ENCODE data around the gene SIK2. TPM values are rescaled to one million over a fixed set of nuclear protein-coding genes. Genes with fewer than 3 reads are reported as not detected.
A peak's percentile ranks its signal among the peaks of the same experiment; 100 is the strongest.
"Not testable (repeated sequence)": the region's sequence is repeated elsewhere in the genome, so short reads cannot be mapped to it uniquely, and the experiment has no call there.

The SIK2 gene
- total and polyA plus RNA-seq, 9 of the 15 experiments (the other 6 are each of a cell fraction or from before 2014, with no cell fraction given): 0.74 to 11.6 (median 3.8) TPM

DNA sequence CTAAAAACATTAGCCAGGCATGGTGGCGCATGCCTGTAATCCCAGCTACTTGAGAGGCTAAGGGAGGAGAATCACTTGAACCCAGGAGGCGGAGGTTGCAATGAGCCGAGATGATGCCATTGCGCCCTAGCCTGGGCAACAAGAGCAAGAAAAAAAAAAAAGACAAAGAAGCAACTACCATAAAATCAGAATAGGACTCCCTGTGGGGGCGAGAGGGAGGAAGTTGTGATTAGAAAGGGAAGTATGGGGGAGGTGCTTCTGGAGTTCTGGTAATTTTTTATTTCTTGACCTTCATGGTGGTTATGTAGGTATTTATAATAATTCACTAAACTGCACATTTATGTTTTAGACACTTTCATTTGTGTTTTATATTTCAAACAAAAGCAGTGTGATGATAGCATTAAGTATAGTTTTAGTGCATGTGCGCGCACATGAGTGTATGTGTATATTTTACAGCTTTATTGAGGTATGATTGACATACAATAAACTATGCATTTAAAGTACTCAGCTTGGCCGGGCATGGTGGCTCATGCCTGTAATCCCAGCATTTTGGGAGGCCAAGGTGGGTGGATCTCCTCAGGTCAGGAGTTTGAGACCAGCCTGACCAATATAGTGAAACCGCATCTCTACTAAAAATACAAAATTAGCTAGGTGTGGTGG is 43.5 kb downstream of the SIK2 start (continued):
- no peak for TF ChIP-seq IFI16 (CRISPR knock-in tag; IDR thresholded peaks at IDR 0.05)

DNA sequence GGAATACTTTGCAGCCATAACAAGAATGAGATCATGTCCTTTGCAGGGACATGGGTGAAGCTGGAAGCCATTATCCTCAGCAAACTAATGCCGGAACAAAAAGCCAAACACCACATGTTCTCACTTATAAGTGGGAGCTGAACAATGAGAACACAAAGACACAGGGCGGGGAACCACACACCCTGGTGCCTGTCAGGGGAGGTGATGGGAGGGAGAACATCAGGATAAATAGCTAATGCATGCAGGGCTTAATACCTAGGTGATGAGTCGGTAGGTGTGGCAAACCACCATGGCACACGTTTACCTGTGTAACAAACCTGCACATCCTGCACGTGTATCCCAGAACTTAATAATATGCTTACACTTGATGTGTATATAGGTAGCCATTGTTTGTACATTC is 49.1 kb downstream of the SIK2 start:
- H3K4me1 ChIP-seq (replicated peaks in 1 of 2; ENCODE audit: control insufficient read depth in 2 of 2, insufficient read depth in 2 of 2, low read length in 2 of 2); H3K4me2 ChIP-seq (ENCODE audit: insufficient read depth, low read length); in situ Hi-C loops (cut with MboI); BruUV-seq (replicated peaks); CTCF ChIA-PET (ENCODE audit: low intra/inter-chr PET ratio); H4K20me1 ChIP-seq (replicated peaks; ENCODE audit: control insufficient read depth, insufficient read depth, low read length); DNase-seq (ENCODE audit: extremely low read depth in 1 of 4, low spot score in 3 of 4); ATAC-seq; FAIRE-seq; H3K36me3 ChIP-seq (ENCODE audit: control insufficient read depth, insufficient read depth, low read length); H3K9me3 ChIP-seq (replicated peaks; ENCODE audit: control insufficient read depth, insufficient read depth, low read depth, low read length); H3K9me1 ChIP-seq (ENCODE audit: control insufficient read depth, insufficient read depth, low read length); H3K27me3 ChIP-seq (ENCODE audit: control insufficient read depth in 2 of 2, insufficient read depth in 2 of 2, low read length in 2 of 2); H3K27ac ChIP-seq (ENCODE audit: extremely low read depth, low read depth, low read length); H2AFZ ChIP-seq (ENCODE audit: low read depth, low read length); H3K4me3 ChIP-seq; H3K79me2 ChIP-seq (ENCODE audit: control insufficient read depth, insufficient read depth, low read length); H3K9ac ChIP-seq (ENCODE audit: insufficient read depth in 1 of 2, low read depth in 2 of 2, low read length in 2 of 2); intact Hi-C loops (cut with micrococcal nuclease): not testable (repeated sequence)
- 76% methylated on average over 5 of the region's 5 CpGs for WGBS (ENCODE audit: insufficient coverage, low coverage, missing lambda C conversion rate)
- POLR2A ChIA-PET: interaction anchor here (0.7 kb wide), 1 partner anchor 115 kb away, joined by 3 read pairs; the partner anchor contains the start of gene PPP2R1B

DNA sequence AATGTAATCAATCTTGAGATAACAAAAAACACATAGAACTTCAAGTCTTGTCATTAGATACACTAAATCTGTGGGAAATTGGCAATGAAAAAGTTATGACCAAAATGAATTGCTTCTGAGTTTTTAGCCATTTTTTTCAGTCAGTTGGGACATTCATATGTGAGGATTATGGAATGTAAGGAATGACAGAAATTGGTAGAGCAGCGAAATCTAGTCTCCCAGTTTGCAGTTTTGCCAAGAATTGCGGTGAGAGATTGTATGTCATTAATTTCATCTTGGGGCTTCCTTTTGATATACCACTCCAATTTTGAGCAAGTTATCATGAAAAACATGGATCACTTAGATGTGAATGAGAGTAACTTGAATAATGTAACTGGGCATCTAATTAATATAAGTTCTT is 49.9 kb downstream of the SIK2 start:
- no peaks in the 10 kb centered on the region for H3K27me3 ChIP-seq (ENCODE audit: control insufficient read depth in 2 of 2, insufficient read depth in 2 of 2, low read length in 2 of 2)
- H3K9ac ChIP-seq (ENCODE audit: insufficient read depth in 1 of 2, low read depth in 2 of 2, low read length in 2 of 2): no peak overlapping the region
- POLR2A ChIA-PET: no interaction called here
- no peaks in the 10 kb centered on the region for H3K9me1 ChIP-seq (ENCODE audit: control insufficient read depth, insufficient read depth, low read length)
- H2AFZ ChIP-seq (ENCODE audit: low read depth, low read length): no peak overlapping the region
- no peak overlapping the region for H3K27ac ChIP-seq (ENCODE audit: extremely low read depth, low read depth, low read length)
- no peaks in the 10 kb centered on the region for H3K4me1 ChIP-seq (replicated peaks in 1 of 2; ENCODE audit: control insufficient read depth in 2 of 2, insufficient read depth in 2 of 2, low read length in 2 of 2)
- intact Hi-C loops (cut with micrococcal nuclease): no loop called here
- H3K36me3 ChIP-seq (ENCODE audit: control insufficient read depth, insufficient read depth, low read length): no peaks in the 10 kb centered on the region; the same call in 2 of the 3 replicates
- BruUV-seq (replicated peaks): no TSS peak
- TF ChIP-seq TEAD1 (CRISPR knock-in tag; IDR thresholded peaks at IDR 0.05): no peak
- TF ChIP-seq ZKSCAN8 (CRISPR knock-in tag; IDR thresholded peaks at IDR 0.05): no peak
- no peak for TF ChIP-seq SMAD2 (IDR thresholded peaks at IDR 0.05; ENCODE audit: low read depth, low read length)
- TF ChIP-seq ZNF41 (CRISPR knock-in tag; conservative IDR thresholded peaks at IDR 0.05): no peak
- no peak for TF ChIP-seq CAMTA2 (CRISPR knock-in tag; conservative IDR thresholded peaks at IDR 0.05)
- TF ChIP-seq MEF2A (IDR thresholded peaks at IDR 0.05; ENCODE audit: control insufficient read depth, low read depth, low read length): no peak
- TF ChIP-seq, protein P1, sequence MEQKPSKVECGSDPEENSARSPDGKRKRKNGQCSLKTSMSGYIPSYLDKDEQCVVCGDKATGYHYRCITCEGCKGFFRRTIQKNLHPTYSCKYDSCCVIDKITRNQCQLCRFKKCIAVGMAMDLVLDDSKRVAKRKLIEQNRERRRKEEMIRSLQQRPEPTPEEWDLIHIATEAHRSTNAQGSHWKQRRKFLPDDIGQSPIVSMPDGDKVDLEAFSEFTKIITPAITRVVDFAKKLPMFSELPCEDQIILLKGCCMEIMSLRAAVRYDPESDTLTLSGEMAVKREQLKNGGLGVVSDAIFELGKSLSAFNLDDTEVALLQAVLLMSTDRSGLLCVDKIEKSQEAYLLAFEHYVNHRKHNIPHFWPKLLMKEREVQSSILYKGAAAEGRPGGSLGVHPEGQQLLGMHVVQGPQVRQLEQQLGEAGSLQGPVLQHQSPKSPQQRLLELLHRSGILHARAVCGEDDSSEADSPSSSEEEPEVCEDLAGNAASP (IDR thresholded peaks at IDR 0.05): no peak
- no peak for TF ChIP-seq SIN3B (IDR thresholded peaks at IDR 0.05; ENCODE audit: low read depth)
- TF ChIP-seq, protein P2, sequence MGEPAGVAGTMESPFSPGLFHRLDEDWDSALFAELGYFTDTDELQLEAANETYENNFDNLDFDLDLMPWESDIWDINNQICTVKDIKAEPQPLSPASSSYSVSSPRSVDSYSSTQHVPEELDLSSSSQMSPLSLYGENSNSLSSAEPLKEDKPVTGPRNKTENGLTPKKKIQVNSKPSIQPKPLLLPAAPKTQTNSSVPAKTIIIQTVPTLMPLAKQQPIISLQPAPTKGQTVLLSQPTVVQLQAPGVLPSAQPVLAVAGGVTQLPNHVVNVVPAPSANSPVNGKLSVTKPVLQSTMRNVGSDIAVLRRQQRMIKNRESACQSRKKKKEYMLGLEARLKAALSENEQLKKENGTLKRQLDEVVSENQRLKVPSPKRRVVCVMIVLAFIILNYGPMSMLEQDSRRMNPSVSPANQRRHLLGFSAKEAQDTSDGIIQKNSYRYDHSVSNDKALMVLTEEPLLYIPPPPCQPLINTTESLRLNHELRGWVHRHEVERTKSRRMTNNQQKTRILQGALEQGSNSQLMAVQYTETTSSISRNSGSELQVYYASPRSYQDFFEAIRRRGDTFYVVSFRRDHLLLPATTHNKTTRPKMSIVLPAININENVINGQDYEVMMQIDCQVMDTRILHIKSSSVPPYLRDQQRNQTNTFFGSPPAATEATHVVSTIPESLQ (CRISPR knock-in tag; IDR thresholded peaks at IDR 0.05): no peak
- WGBS (ENCODE audit: insufficient coverage, low coverage, missing lambda C conversion rate): 96% methylated on average over 2 of the region's 2 CpGs
- H3K4me3 ChIP-seq: no peak overlapping the region
- CTCF ChIA-PET (ENCODE audit: low intra/inter-chr PET ratio): no interaction called here
- H3K79me2 ChIP-seq (ENCODE audit: control insufficient read depth, insufficient read depth, low read length): no peaks in the 10 kb centered on the region
- no peaks in the 10 kb centered on the region for H4K20me1 ChIP-seq (replicated peaks; ENCODE audit: control insufficient read depth, insufficient read depth, low read length)
- DNase-seq (ENCODE audit: extremely low read depth in 1 of 4, low spot score in 3 of 4): no peak
- in situ Hi-C loops (cut with MboI): no loop called here
- ATAC-seq: no peak
- H3K9me3 ChIP-seq (replicated peaks; ENCODE audit: control insufficient read depth, insufficient read depth, low read depth, low read length): no peaks in the 10 kb centered on the region
- FAIRE-seq: peak; percentile 42
- H3K4me2 ChIP-seq (ENCODE audit: insufficient read depth, low read length): no peak overlapping the region
